Kidney (tissue), 22 donors: ENCODE measurements around the gene CPB2. TPM values are rescaled to one million over a fixed set of nuclear protein-coding genes. Genes with fewer than 3 reads are reported as not detected.

ENCODE experiments used
- DNase-seq, 5 donors: peaks; one replicate each; pipeline ENCODE4 v3.0.0-alpha.2; 2013 to 2020
- FAIRE-seq: peaks from 2 replicates; lab custom pipeline; 2012; peaks lifted over from hg19 to GRCh38; lab: Jason Lieb, UNC
- H3K27ac ChIP-seq, 2 donors: one replicate each; pipeline ENCODE4 v1.7.0; 2013; ENCODE audit warnings: low read depth in 2 of 2, low read length in 2 of 2, inconsistent platforms in 1 of 2
- H3K27me3 ChIP-seq: one replicate; pipeline ENCODE4 v1.7.1; 2013; ENCODE audit warnings: low read length, inconsistent platforms; ENCODE audit not compliant: control insufficient read depth, insufficient read depth
- H3K36me3 ChIP-seq, 3 donors: one replicate each; pipeline versions ENCODE4 v1.7.0 to v1.7.1; 2013; ENCODE audit warnings: low read length in 3 of 3, control low read depth in 1 of 3, inconsistent platforms in 1 of 3; ENCODE audit not compliant: insufficient read depth in 3 of 3, control insufficient read depth in 2 of 3
- H3K4me1 ChIP-seq, 3 donors: one replicate each; pipeline versions ENCODE4 v1.7.0 to v1.7.1; 2013; ENCODE audit warnings: low read length in 3 of 3, inconsistent platforms in 1 of 3, low read depth in 1 of 3; ENCODE audit not compliant: control insufficient read depth in 2 of 3, insufficient read depth in 2 of 3
- H3K4me3 ChIP-seq, 3 donors: one replicate each; pipeline versions ENCODE4 v1.7.0 to v1.8.1; 2013; ENCODE audit warnings: low read length in 3 of 3, control low read depth in 1 of 3, inconsistent platforms in 1 of 3
- H3K9ac ChIP-seq, 3 donors: one replicate each; pipeline versions ENCODE4 v1.7.0 to v1.7.1; 2013; ENCODE audit warnings: low read length in 3 of 3, control low read depth in 1 of 3, inconsistent platforms in 1 of 3
- H3K9me3 ChIP-seq, 3 donors: one replicate each; pipeline versions ENCODE4 v1.7.0 to v1.7.1; 2013; ENCODE audit warnings: low read length in 3 of 3, control low read depth in 1 of 3, inconsistent platforms in 1 of 3; ENCODE audit not compliant: control insufficient read depth in 2 of 3, insufficient read depth in 1 of 3
- CTCF ChIP-seq: IDR thresholded peaks from 3 replicates; pipeline ENCODE4 v1.5.1; 2012; ENCODE audit warnings: mild to moderate bottlenecking, moderate library complexity, borderline replicate concordance; ENCODE audit not compliant: insufficient read depth; ENCODE audit errors: extremely low read depth
- intact Hi-C: fragments of 100-400 bp; cut with DNase I; formaldehyde crosslinking; loops from one replicate; pipeline ENCODE4 v1.11.1; 2022
- long read RNA-seq, 10 donors: library from polyadenylated mRNA in 1 of 10; unstranded in 1 of 10; transcript quantifications; one replicate each; pipeline ENCODE4 v2.0.0 and lab custom pipeline, GENCODE V29; 2021 to 2026
- polyA plus RNA-seq: library from polyadenylated mRNA; stranded (reverse); fragments of 350-450 nt; fragmentation: Illumina TruSeq; extraction: RNeasy Lipid Tissue Mini Kit (QIAGEN cat#74804); gene quantifications from one replicate; pipeline ENCODE4 v1.2.3, GENCODE V29; 2014; ENCODE audit warnings: low read depth, low replicate concordance; ENCODE audit not compliant: insufficient read depth
- total RNA-seq: library from RNA; stranded (reverse); fragmentation: NEBNext Ultra II Directional; extraction: Animal tissue kit (Norgen Biotek cat#: 25700); gene quantifications from one replicate; pipeline ENCODE4 v1.2.1, GENCODE V29; 2021
- donor health status: control.
- donor health status: control.
- donor health status: control.
- donor health status: control.
- donor health status: control.
- donor health status: DM: yes; HTN: yes; CAD: no.
- donor health status: Normal renal cell carcinoma (clear cell type).

The CPB2 gene
- not detected for total RNA-seq
- not detected for polyA plus RNA-seq
- long read RNA-seq, donor 1, result 0 reads
- long read RNA-seq, donor 2, result 0 reads
- long read RNA-seq, donor 3, result 0 reads
- long read RNA-seq, donor 4, result 0 reads
- long read RNA-seq, donor 5, result 0 reads
- long read RNA-seq, donor 6, result 0 reads
- long read RNA-seq, donor 7, result 0 reads
- long read RNA-seq, donor 8, result 0 reads
- long read RNA-seq, donor 9, result 0 reads
- long read RNA-seq, donor 10, result 0 reads

GRCh38 chr13:46104868-46105267 lies at the start of gene CPB2:
Gene CPB2, minus strand, starts transcription at chr13:46105033. Its CDS starts 24 bp downstream, at chr13:46105009.
- Histone ChIP-seq H3K4me3 (no peak within 1 kb of the TSS), H3K27me3 (no peaks in the 10 kb centered on the region), H3K4me1 (no peaks in the 10 kb centered on the region), H3K27ac (no peak within 1 kb of the TSS), H3K9ac (no peak within 1 kb of the TSS), H3K9me3 (no peaks in the 10 kb centered on the region), H3K36me3 (no peaks in the 10 kb centered on the region)
- no peak for TF ChIP-seq CTCF
- intact Hi-C loops, result no loop called here
- no peak for FAIRE-seq
- no peak for DNase-seq

GRCh38 chr13:46154136-46154801 lies 49.4 kb upstream of the CPB2 start:
- Histone ChIP-seq H3K4me1 (no peaks in the 10 kb centered on the region), H3K4me3 (no peak overlapping the region), H3K36me3 (no peaks in the 10 kb centered on the region), H3K27ac (no peak overlapping the region), H3K9me3 (no peaks in the 10 kb centered on the region), H3K9ac (no peak overlapping the region), H3K27me3 (no peaks in the 10 kb centered on the region)
- no peak for TF ChIP-seq CTCF
- intact Hi-C loops, result no loop called here
- DNase-seq, result peak in 3 of 5 donors; percentile 20 to 84 (median 58)
- no peak for FAIRE-seq

DNA sequence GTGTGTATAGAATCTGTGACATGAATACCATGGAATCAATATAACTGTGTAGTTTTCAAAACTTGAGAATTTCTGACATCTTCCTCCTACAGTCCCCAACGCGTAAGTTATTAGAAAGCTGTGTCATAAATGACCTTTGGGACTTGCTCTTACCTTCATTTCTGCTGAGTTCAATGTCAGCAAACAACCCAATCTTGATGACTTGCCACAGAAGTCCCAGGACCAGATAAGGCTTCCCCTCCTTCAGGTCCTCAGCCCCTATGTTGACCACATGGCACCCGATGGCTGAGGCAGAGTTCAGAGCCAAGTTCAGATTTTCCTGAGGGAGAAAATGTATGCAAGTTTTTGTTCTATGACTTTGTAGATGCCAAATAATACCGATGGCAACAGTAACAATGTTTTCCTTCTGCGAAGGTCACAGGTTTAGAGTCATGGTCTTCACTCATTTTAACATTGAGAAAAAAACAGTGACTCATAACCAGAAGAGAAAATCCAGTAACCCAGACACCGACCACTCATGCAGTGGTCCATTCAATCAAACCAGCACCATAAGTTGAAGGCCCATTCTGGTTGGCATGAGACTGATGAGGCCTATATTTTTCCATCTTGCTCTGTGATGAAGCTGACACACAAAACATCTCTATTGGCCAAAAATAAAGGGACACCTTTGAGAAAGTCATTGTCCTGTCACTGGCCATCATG lies 47.9 kb upstream of the CPB2 start:
- no peak for FAIRE-seq
- no peaks in the 10 kb centered on the region for H3K4me1 ChIP-seq
- intact Hi-C loops, result no loop called here

More for the DNA sequence above, 47.9 kb upstream of the CPB2 start:
- no peak for DNase-seq
- H3K36me3 ChIP-seq, result no peaks in the 10 kb centered on the region
- H3K27ac ChIP-seq, result no peak overlapping the region
- no peak overlapping the region for H3K9ac ChIP-seq
- H3K27me3 ChIP-seq, result no peaks in the 10 kb centered on the region
- no peak overlapping the region for H3K4me3 ChIP-seq
- no peaks in the 10 kb centered on the region for H3K9me3 ChIP-seq
- no peak for TF ChIP-seq CTCF
